GM21528 (cell line): ENCODE results near the gene HOXA5.
A peak's percentile ranks its signal among the peaks of the same experiment; 100 is the strongest.

Experiments
- ATAC-seq: cut with Tn5 transposase; IDR thresholded peaks from one replicate; pipeline ENCODE4 v1.9.1; 2021; ENCODE audit warnings: mild to moderate bottlenecking, moderate library complexity; ENCODE audit not compliant: unreplicated experiment, low FRiP score

Gene HOXA5

GRCh38 chr7:27099453-27100370, 43.8 kb downstream of the HOXA5 start:
- ATAC-seq, result no peak

- no peak for ATAC-seq
These were observed 44.7 kb downstream of the HOXA5 start for GRCh38 chr7:27098578-27099451.

- no peak for ATAC-seq
These were observed 45.5 kb downstream of the HOXA5 start for GRCh38 chr7:27097686-27098577.

GRCh38 chr7:27096768-27097514, 46.5 kb downstream of the HOXA5 start:
- no peak for ATAC-seq

- peak; percentile 93 for ATAC-seq
These were observed 47.3 kb downstream of the HOXA5 start, which contains the start of gene HOXA1 for GRCh38 chr7:27095897-27096767. HOXA1 (minus strand) TSS chr7:27096000; CDS start chr7:27095912, 88 bp downstream.

GRCh38 chr7:27095050-27095896, 48.2 kb downstream of the HOXA5 start:
- peak; percentile 7 for ATAC-seq

- ATAC-seq, result no peak
These were observed 49.0 kb downstream of the HOXA5 start for GRCh38 chr7:27094304-27095049.

- no peak for ATAC-seq
These were observed 50.1 kb downstream of the HOXA5 start for GRCh38 chr7:27093184-27093895.

- ATAC-seq, result no peak
These were observed 50.7 kb downstream of the HOXA5 start for GRCh38 chr7:27092819-27093110.

GRCh38 chr7:27091941-27092818, 51.3 kb downstream of the HOXA5 start:
- ATAC-seq, result no peak

GRCh38 chr7:27091105-27091504, 52.4 kb downstream of the HOXA5 start:
- no peak for ATAC-seq
